B cell (primary cell): ENCODE results near the gene FXYD4. TPM values are rescaled to one million over a fixed set of nuclear protein-coding genes. Genes with fewer than 3 reads are reported as not detected.

Experiments used
- ATAC-seq: fragments of 200-7000 bp; cut with Tn5 transposase; one replicate; pipeline ENCODE4 v1.10.0; 2021; ENCODE audit warnings: low read depth, mild to moderate bottlenecking, moderate number of reproducible peaks, moderate library complexity
- CTCF ChIA-PET: fragments of 350-600 bp; sonication (Branson Sonifier 250); formaldehyde crosslinking; loops from one replicate; lab custom pipeline; 2021; ENCODE audit warnings: antibody characterized with exemption, inconsistent platforms; lab: Charles Lee
- POLR2A ChIA-PET: fragments of 350-600 bp; sonication (Branson Sonifier 250); formaldehyde crosslinking; loops from one replicate; lab custom pipeline; 2021; ENCODE audit warnings: antibody characterized with exemption; lab: Charles Lee
- DNase-seq: peaks from one replicate; pipeline ENCODE4 v3.0.0; 2013
- H2AFZ ChIP-seq: 2 replicates; pipeline ENCODE4 v1.6.1; 2012; ENCODE audit warnings: mild to moderate bottlenecking, low read depth, low read length; ENCODE audit not compliant: insufficient read depth, poor library complexity, severe bottlenecking
- H3K27ac ChIP-seq, 2 donors: 1 replicate in 1 of 2; 2 replicates in 1 of 2; pipeline ENCODE4 v1.5.1; 2012 to 2013; ENCODE audit warnings: low read length in 2 of 2, mild to moderate bottlenecking in 2 of 2, moderate library complexity in 1 of 2
- H3K27me3 ChIP-seq, 4 experiments: fragments of 200-600 bp in 1 of 4; sonication (generic) in 1 of 4; replicated peaks in 1 of 4; 1 replicate in 2 of 4; 2 replicates in 2 of 4; pipeline versions ENCODE4 v1.6.1 to v1.7.0; 2013 to 2016; ENCODE audit warnings: low read length in 3 of 4, mild to moderate bottlenecking in 2 of 4, mixed read lengths in 1 of 4, moderate library complexity in 1 of 4; ENCODE audit not compliant: insufficient read depth in 4 of 4, control insufficient read depth in 3 of 4; ENCODE audit errors: control extremely low read depth in 1 of 4
- H3K36me3 ChIP-seq, 2 experiments: replicated peaks in 1 of 2; 1 replicate in 1 of 2; 2 replicates in 1 of 2; pipeline versions ENCODE4 v1.6.1 to v1.7.1; 2013; ENCODE audit warnings: low read length in 1 of 2; ENCODE audit not compliant: insufficient read depth in 2 of 2, control insufficient read depth in 1 of 2; ENCODE audit errors: control extremely low read depth in 1 of 2, extremely low read depth in 1 of 2
- H3K4me1 ChIP-seq, 2 donors: fragments of 200-600 bp in 1 of 2; sonication (generic) in 1 of 2; 1 replicate in 1 of 2; 2 replicates in 1 of 2; pipeline versions ENCODE4 v1.5.1 to v1.6.1; 2013 to 2017; ENCODE audit warnings: low read length in 2 of 2; ENCODE audit not compliant: control insufficient read depth in 2 of 2, insufficient read depth in 2 of 2
- H3K4me2 ChIP-seq: replicated peaks from 2 replicates; pipeline ENCODE3; 2012; ENCODE audit warnings: mild to moderate bottlenecking, low read depth, low read length; ENCODE audit not compliant: poor library complexity, severe bottlenecking
- H3K4me3 ChIP-seq, 5 experiments: fragments of 200-600 bp in 1 of 5; sonication (generic) in 1 of 5; 1 replicate in 3 of 5; 2 replicates in 2 of 5; pipeline versions ENCODE4 v1.5.1 to v1.7.0; 2011 to 2016; ENCODE audit warnings: low read length in 4 of 5, mild to moderate bottlenecking in 4 of 5, low read depth in 2 of 5, control low read depth in 1 of 5, moderate library complexity in 1 of 5; ENCODE audit not compliant: insufficient read depth in 1 of 5; ENCODE audit errors: control extremely low read depth in 1 of 5, extremely low read depth in 1 of 5
- H3K79me2 ChIP-seq: fragments of 200-600 bp; sonication (generic); one replicate; pipeline ENCODE4 v1.6.0; 2016; ENCODE audit warnings: low read length; ENCODE audit not compliant: control insufficient read depth, insufficient read depth
- H3K9ac ChIP-seq: fragments of 200-600 bp; sonication (generic); 2 replicates; pipeline ENCODE4 v1.6.1; 2017; ENCODE audit warnings: mild to moderate bottlenecking, low read length, moderate library complexity
- H3K9me3 ChIP-seq, 3 donors: one replicate each; pipeline versions ENCODE4 v1.6.1 to v1.7.1; 2013; ENCODE audit warnings: low read length in 2 of 3; ENCODE audit not compliant: control insufficient read depth in 2 of 3, insufficient read depth in 1 of 3; ENCODE audit errors: control extremely low read depth in 1 of 3
- H4K20me1 ChIP-seq: 2 replicates; pipeline ENCODE4 v1.6.0; 2012; ENCODE audit warnings: mild to moderate bottlenecking, low read length; ENCODE audit not compliant: insufficient read depth, control insufficient read depth, poor library complexity, severe bottlenecking
- H3K27ac Mint-ChIP-seq: one replicate; pipeline ENCODE4 v1.8.0; 2021; ENCODE audit warnings: mixed read lengths
- H3K27me3 Mint-ChIP-seq: one replicate; pipeline ENCODE4 v1.8.0; 2021; ENCODE audit warnings: mixed read lengths
- H3K4me1 Mint-ChIP-seq: one replicate; pipeline ENCODE4 v1.8.0; 2021; ENCODE audit warnings: mixed read lengths
- H3K4me3 Mint-ChIP-seq: one replicate; pipeline ENCODE4 v1.8.0; 2021; ENCODE audit warnings: mixed read lengths
- H3K9me3 Mint-ChIP-seq: one replicate; pipeline ENCODE4 v1.8.0; 2022; ENCODE audit warnings: mixed read lengths; ENCODE audit not compliant: insufficient read depth
- CTCF ChIP-seq: fragments of 200-600 bp; IDR thresholded peaks from one replicate; pipeline ENCODE4 v1.8.0; 2022; ENCODE audit warnings: antibody characterized with exemption, mild to moderate bottlenecking
- EZH2 ChIP-seq: IDR thresholded peaks from 2 replicates; pipeline ENCODE4 v1.6.1; 2012; ENCODE audit warnings: borderline replicate concordance, low read depth, mild to moderate bottlenecking, moderate library complexity, low read length; ENCODE audit not compliant: insufficient read depth, poor library complexity, severe bottlenecking
- WGBS: methylation state at CpG from one replicate; pipeline ENCODE4 v1.1.5; 2013; ENCODE audit warnings: missing lambda C conversion rate; ENCODE audit not compliant: insufficient coverage; 5-methylcytosine and 5-hydroxymethylcytosine counted together
- intact Hi-C: fragments of 100-400 bp; cut with micrococcal nuclease; formaldehyde crosslinking; loops from one replicate; pipeline ENCODE4 v1.10.0; 2022
- polyA plus RNA-seq: library from polyadenylated mRNA; depleted of rRNA; stranded (reverse); fragments of >200 nt; gene quantifications from 2 replicates; pipeline ENCODE4 v1.2.3, GENCODE V29; 2012
- total RNA-seq, 2 donors: library from RNA; stranded (reverse); fragments of 120-200 nt in 1 of 2; gene quantifications; 1 replicate in 1 of 2; 2 replicates in 1 of 2; pipeline versions ENCODE4 v1.2.3 to v1.2.4, GENCODE V29; 2013 to 2022

Gene FXYD4
- total and polyA plus RNA-seq, 2 donors (not counting 1 experiment from before 2014, with no cell fraction given), result not detected

DNA sequence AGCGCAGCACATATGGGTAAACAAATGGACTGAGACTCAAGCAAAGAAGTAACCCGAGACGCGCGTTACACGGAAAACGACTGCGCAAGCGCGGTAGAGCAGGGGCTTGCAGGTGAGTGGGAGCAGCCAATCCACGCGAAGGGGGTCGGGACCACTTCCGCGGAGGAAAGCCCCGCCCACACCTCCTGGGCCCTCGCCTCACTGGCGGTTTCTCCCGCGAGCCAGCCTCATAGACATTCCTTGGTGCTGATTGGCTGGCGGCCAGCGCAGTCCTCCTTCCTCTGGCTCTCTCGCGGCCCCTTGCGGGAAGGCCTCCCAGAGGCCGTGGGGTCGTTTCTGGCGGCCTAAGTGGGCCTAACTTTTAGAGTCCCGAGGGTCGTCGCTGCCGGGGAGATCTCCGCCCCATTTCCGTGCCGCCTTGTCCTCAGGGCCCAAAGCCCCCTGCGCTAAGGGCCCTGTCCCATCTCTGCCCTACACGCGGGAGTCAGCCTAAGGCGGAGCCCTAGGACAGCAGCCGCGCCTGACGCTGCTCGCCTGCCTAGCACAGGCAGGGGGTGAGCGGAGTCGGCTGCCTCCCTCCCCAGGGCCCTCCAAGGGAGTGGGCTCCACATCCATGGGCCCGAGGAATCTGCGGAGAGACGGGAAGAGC, 9.1 kb upstream of the FXYD4 start:
- intact Hi-C loops, result loop anchor here (1.0 to 2.0 kb wide), 5 partner anchors 14 to 286 kb away; partner anchors contain the start of genes HNRNPF and ZNF32
- Histone ChIP-seq H3K36me3 (no peaks in the 10 kb centered on the region), H3K4me3 (peak overlapping the region; percentile 66 to 91 (median 74)), H3K9ac (peak overlapping the region; percentile 90), H3K27ac (peak overlapping the region; percentile 78 to 86), H3K4me1 (peaks cover 8 to 19% of the 10 kb centered on the region in 2 donors), H3K79me2 (no peaks in the 10 kb centered on the region), H3K4me2 (peak overlapping the region; percentile 94), H3K9me3 (peaks cover 0 to 22% (median 0%) of the 10 kb centered on the region in 3 donors), H3K27me3 (no peaks in the 10 kb centered on the region), H4K20me1 (no peaks in the 10 kb centered on the region), H2AFZ (peak overlapping the region; percentile 92)
- WGBS, result 12% methylated on average over 48 of the region's 48 CpGs
- Mint-ChIP-seq H3K27ac (peak overlapping the region; percentile 94), H3K4me1 (peaks cover 25% of the 10 kb centered on the region), H3K9me3 (no peaks in the 10 kb centered on the region), H3K27me3 (no peaks in the 10 kb centered on the region), H3K4me3 (peak overlapping the region; percentile 97)
- POLR2A ChIA-PET, result interaction anchor here (1.2 kb wide), 1 partner anchor 56 kb away, joined by 3 read pairs; no protein-coding TSS in a partner anchor
- CTCF ChIA-PET, result interaction anchor here (1.1 to 1.5 kb wide), 2 partner anchors 14 to 92 kb away, joined by 3 to 7 read pairs; no protein-coding TSS in a partner anchor
- ATAC-seq (peak; percentile 97), DNase-seq (peak; percentile 95)
- TF ChIP-seq CTCF (peak; percentile 36), EZH2 (no peak)

GRCh38 chr10:43365001-43365400, 6.4 kb upstream of the FXYD4 start:
- Histone ChIP-seq H3K4me2 (no peak overlapping the region), H4K20me1 (no peaks in the 10 kb centered on the region), H3K27ac (no peak overlapping the region), H3K27me3 (no peaks in the 10 kb centered on the region), H3K4me1 (peaks cover 8 to 19% of the 10 kb centered on the region in 2 donors), H3K4me3 (no peak overlapping the region), H3K79me2 (no peaks in the 10 kb centered on the region), H3K9ac (no peak overlapping the region), H3K9me3 (peaks cover 0 to 27% (median 0%) of the 10 kb centered on the region in 3 donors), H2AFZ (no peak overlapping the region), H3K36me3 (no peaks in the 10 kb centered on the region)
- POLR2A ChIA-PET, result interaction anchor here (0.6 kb wide), 1 partner anchor 85 kb away, joined by 4 read pairs; no protein-coding TSS in a partner anchor
- DNase-seq (no peak), ATAC-seq (no peak)
- no peak overlapping the region for H3K4me3 Mint-ChIP-seq
- peaks cover 24% of the 10 kb centered on the region for H3K4me1 Mint-ChIP-seq
- TF ChIP-seq EZH2 (no peak), CTCF (no peak)
- H3K27ac Mint-ChIP-seq, result no peak overlapping the region
- intact Hi-C loops, result no loop called here
- H3K9me3 Mint-ChIP-seq, result no peaks in the 10 kb centered on the region
- WGBS, result 92% methylated on average over 2 of the region's 3 CpGs
- CTCF ChIA-PET, result no interaction called here
- H3K27me3 Mint-ChIP-seq, result no peaks in the 10 kb centered on the region
